Non-pigmented ciliary epithelial cell (primary cell): ENCODE measurements around the gene CAPNS1.
"Not testable (repeated sequence)": the region's sequence is repeated elsewhere in the genome, so short reads cannot be mapped to it uniquely, and the experiment has no call there.

ENCODE experiments used
- DNase-seq: peaks from one replicate; pipeline ENCODE4 v3.0.0-alpha.2; 2010; ENCODE audit warnings: low read depth

CAPNS1 gene

DNA sequence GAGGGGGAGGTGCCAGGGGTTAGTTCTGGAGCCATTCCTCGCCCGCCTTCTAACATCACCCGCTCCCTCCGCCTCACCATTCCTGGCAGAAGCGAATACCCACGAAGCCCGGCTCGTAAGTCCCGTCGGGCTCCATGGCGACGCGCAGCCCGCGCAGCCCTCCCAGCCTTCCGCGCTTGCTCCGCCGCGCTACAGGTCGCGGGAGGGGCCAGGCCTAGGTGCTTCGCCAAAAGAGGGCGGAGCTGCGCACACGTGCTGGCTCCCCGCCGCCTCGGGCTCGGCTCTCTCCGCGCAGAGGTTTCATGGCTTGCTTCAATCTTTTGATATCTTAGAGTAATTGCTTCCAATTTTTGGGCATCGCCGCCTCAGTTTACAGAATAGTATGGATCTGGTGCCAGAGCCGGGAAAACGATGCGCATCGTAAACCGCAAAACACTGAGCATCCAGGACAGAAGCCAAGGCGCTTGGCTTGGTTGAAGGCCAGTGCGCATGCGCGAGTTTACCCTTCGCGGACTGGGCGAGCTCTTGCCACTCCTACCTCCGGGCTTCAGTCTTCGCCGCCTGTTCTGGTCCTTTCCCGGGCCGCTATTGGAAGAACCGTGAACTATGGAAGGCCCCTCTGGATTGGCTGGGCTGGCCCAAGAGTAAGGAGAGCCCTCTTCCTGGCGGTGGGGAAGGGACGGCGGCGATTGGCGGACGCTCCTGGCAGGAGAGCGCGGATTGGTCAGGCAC, 25.0 kb upstream of the CAPNS1 start, which contains the start of gene POLR2I:
TSS of gene POLR2I (minus strand) at position 155 of the 732 bp plus-strand sequence. CDS start at position 136, 19 bp downstream.
- peak; percentile 99 for DNase-seq

DNA sequence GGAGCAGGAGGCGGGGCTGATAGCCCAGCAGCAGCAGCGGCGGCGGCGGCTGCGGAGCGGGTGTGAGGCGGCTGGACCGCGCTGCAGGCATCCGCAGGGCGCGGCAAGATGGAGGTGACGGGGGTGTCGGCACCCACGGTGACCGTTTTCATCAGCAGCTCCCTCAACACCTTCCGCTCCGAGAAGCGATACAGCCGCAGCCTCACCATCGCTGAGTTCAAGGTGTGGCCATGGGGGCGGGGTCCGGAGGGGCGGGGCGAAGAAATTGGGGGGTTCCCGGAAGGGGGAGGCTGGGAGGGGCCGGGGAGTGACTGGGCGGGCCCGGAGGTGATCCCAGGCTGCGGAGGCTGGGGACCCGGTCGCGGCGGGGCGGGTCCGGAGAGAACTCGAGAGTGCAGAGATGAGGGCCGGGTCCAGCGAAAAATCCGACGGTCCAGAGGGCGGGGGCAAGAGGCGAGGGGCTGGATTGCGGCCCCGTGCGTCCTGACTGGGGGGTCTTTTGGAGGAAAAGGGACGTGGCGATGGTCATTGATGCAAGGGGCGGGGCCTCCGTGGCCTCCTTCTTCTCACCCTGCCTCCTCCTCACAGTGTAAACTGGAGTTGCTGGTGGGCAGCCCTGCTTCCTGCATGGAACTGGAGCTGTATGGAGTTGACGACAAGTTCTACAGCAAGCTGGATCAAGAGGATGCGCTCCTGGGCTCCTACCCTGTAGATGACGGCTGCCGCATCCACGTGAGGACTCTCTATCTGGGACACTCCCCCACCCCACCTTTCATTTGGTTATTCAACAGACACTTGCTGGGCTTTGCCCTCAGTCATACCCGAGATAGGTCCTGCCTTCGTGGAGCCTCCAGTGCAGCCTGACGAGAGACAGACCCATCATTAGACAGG, 24.2 kb upstream of the CAPNS1 start, which contains the start of gene TBCB:
TSS of gene TBCB (plus strand) at position 16 of the 891 bp plus-strand sequence. CDS start at position 109, 93 bp downstream.
- DNase-seq, result no peak

DNA sequence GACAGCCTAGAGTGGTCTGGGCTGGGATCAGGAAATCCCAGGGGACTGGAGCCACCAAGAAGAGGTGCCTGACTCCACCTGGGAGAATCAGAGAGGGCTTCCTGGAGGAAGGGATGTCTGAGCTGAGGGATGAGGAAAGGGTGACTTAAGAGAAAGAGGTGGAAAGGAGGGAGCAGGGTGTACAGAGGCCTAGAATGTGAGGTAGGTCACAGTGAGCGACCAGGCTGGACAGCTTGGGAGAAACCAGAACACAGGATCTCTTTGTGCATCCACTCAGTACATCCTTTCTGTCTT, 23.6 kb upstream of the CAPNS1 start:
- no peak for DNase-seq

DNA sequence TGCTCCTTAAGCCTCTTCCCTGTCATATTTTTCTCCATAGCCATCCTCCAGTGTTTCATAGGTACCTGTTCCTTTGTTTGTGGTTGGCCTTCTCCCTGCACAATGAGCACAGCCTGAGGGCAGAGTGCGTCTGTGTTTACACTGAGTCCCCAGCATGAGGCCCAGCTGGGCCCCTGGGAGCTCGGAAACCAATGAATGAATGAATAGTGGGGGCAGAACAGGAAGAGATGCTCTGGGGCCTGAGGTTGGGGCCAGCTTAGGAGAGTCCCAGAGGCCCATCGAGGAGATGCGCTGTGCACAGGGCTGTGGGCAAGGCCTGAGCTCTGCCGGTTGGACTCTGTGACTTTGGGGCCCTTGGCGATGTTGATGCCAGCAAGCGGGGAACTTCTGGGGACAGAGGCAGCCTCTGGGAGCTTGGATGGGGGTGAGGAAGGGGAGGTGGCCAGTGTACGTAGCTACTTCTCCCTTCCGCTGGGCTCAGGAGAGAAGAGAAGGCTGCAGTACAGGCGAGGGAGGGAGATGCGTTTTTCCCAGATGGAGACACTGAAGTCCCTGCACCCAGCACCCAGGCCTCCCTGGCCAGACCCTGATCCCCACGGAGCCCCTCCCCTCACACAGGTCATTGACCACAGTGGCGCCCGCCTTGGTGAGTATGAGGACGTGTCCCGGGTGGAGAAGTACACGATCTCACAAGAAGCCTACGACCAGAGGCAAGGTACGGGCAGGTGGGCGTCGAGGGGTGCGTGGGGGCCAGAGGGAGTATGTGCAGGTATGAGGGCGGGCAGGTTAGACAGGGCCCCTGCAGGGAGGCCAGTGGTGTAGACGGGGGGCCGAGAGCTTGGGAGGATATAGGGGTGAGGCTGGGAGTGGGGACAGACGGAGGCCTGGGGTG, 19.5 kb upstream of the CAPNS1 start:
- no peak for DNase-seq

DNA sequence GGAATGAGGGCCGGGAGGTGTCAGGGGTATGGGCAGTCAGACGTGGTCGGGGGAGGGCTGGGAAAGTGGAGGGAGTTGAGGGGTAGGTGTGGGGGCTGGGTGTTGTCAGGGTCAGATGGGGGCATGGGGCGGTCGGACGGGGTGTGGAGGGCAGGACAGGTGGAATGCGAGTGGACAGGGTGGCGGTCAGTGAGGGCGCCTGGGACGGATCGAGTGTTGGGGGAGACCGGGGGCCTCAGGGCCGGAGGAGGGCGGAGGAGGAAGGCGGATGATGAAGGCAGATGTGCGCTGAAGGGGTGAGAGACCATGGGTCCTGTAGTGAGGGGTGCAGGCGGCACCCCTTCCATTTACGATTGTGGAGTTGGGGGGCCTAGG, 18.9 kb upstream of the CAPNS1 start:
- no peak for DNase-seq

DNA sequence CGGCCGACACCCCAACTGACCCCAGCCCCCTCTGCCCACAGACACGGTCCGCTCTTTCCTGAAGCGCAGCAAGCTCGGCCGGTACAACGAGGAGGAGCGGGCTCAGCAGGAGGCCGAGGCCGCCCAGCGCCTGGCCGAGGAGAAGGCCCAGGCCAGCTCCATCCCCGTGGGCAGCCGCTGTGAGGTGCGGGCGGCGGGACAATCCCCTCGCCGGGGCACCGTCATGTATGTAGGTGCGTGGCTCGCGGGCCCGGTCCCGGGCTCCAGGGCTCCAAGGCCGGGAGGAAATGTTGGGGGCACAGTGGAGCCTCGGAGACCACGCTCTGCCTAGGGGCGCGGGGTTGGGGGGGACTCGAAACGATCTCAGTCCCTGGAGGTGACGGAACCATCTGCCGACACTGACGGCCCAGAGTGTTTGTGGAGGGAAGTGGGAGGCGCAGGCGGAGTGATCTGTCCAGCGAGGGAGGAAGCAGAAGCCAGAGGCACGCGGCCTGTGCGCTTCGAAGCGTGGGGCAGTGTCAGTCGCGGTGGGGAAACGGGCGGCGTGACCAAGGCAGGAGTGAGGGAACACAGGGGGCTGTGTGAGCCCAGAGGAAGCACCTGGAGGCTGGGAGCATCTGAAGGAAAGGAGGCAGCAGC, 18.3 kb upstream of the CAPNS1 start:
- DNase-seq, result no peak

DNA sequence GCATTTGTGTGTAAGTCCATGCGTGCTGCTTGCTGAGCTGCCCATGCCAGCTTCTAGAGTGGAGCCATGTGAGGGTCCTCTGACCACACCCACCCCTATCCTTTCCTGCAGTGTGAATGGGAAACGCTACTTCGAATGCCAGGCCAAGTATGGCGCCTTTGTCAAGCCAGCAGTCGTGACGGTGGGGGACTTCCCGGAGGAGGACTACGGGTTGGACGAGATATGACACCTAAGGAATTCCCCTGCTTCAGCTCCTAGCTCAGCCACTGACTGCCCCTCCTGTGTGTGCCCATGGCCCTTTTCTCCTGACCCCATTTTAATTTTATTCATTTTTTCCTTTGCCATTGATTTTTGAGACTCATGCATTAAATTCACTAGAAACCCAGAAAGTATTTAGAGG, 14.3 kb upstream of the CAPNS1 start:
- DNase-seq, result no peak

DNA sequence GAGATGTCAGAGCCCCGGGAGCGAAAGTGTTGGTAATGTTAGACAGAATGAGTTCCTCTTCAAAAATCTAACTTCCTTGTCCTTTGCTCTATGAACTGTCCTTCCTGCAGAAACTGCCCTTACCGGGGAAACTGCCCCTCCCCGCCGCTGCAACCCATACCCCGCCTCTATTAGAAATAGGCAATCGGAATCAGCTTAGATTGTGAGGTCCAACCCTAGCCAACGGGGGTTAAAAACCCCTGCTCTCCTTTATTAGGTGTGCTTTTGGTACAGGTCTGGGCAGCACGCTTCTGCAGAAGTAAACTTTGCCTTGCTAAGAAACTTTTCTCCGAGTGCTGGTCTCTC, 11.5 kb upstream of the CAPNS1 start:
- no peak for DNase-seq

DNA sequence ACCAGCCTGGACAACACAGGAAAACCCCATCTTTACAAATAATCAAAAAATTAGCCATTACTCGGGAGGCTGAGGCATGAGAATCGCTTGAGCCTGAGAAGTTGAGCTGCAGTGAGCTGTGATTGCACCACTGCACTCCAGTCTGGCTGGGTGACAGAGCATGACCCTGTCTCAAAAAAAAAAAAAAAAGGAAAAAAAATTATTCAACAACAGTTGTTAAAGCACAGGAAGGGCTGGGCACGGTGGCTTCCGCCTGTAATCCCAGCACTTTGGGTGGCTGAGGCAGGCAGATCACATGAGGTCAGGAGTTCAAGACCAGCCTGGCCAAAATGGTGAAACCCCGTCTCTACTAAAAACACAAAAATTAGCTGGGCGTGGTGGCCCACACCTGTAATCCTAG, 8.6 kb upstream of the CAPNS1 start:
- DNase-seq, result not testable (repeated sequence)

DNA sequence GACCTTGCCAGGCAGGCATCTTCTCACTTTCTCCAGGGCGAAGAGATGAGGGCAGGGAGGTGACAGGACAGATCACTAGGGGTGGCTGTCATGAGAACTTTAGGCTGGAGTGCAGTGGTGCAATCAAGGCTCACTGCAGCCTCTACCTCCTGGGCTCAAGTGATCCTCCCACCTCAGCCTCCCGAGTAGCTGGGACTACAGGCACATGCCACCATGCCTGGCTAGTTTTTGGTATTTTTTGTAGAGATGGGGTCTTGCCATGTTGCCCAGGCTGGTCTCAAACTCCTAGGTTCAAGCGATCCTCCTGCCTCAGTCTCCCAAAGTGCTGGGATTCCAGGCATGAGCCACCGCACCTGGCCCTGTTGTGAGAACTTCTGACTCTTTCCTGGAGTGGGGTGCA, 5.0 kb upstream of the CAPNS1 start:
- DNase-seq, result not testable (repeated sequence)

DNA sequence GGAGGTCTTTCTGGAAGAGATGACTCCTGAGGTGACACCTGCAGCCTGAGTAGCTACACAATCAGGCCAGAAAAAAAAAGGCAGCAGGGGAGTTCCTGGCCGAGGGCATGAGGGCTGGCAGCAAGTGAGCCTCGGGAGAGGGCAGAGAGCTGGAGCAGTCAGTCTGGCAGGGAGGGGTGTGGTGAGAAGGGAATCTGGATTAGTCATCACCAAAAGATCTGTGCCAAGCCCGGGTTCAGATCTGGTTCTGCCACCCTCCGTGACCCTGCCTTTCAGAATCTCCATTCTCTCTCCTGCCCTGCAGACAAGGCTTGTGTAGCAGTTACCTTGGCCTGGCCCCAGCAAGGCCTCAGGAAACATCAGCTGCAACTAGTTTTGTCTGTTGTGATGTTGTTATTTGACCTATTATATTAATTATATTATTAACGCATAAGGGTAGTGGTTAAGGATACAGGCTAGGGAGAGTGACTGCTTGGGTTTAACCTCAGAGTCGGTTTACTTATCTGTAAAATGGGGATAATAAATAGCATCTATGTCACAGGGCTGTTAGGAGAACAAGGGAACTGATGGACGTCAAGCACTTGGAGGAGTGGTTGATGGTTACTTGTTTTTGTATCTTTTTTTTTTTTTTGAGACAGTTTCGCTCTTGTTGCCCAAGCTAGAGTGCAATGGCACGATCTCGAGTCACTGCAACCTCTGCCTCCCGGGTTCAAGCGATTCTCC, 2.7 kb upstream of the CAPNS1 start:
- no peak for DNase-seq

DNA sequence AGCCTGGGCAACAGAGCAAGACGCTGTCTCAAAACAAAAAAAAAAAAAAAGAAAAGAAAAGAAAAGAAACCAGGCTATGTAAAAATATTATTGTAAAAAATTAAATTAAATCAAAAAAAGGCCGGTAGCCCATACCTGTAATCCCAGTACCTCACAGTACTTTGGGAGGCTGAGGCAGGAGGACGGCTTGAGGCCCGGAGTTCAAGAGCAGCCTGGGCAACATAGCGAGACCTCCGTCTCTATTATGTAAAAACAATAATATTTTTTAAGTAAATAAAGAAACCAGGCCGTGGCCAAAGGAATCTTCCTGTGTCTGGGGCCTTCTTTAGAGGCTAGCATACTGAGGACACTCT, 770 bp upstream of the CAPNS1 start:
- no peak for DNase-seq

DNA sequence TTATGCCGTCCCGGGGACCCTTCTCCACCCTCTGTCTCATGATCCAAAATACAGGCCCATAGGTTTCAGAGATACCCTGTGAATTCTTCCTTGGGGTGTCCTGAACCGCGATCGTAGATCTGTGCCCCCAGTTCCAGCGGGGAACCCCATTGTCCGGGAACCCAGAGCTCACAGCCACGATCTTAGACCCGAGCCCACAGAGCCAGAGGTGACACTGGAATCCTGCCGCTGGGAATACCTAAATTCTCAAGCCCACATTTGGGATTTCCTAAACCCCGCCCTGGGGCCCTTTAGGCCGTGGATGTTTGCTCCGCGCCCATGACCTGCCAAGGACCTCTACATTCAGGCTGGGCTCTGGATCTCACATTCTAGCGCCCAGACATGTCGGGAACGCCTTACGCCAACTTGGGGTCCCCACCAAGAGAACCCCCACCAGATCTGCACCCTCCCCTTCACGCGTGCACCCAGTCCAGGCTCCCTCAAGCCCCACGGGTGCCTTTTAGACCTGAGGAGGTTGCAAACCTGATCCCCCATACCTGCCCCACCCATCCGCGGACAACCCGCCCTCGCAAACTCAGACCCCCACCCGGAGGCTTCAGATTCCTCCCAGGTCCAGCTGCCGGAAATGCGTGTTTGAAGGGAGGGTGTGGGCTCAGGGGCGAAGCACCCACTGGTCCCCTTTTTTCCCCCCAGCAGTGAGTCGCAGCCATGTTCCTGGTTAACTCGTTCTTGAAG, 605 bp downstream of the CAPNS1 start:
- DNase-seq, result no peak

DNA sequence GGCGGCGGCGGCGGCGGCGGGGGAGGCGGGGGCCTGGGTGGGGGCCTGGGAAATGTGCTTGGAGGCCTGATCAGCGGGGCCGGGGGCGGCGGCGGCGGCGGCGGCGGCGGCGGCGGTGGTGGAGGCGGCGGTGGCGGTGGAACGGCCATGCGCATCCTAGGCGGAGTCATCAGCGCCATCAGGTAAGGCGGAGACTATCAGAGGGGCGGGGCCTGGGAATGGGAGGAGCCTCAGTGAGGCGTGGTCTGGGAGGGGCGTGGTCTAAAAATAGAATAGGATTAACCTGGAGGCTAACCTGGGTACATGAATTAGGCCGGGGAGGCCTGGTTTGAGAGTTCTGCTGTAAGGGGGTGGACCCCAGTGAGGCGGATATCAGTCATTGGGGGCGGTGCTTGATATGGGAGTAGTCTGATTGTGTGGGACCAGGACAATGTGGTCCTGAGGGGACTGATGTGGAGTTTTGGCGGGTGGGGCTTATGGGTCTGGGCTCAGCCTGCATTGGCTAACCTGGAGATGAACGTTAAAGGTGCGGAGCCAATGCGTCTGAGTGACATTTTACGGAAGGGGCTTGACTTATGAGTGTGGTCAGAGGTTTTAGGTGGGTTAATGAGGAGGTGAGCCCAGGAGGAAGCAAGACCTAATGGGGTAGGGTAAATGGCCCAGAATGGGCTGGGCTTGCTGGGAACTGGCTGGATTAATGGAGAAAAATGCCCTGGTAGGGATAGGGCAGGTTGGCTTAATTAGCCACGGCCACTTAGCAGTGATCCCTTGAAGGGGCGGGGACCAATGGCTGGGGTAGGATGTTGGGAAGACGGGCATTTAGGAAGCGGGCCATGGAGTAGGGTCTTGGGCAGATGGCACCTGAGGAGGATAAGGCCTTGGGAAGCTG, 1.4 kb downstream of the CAPNS1 start:
- DNase-seq, result no peak

DNA sequence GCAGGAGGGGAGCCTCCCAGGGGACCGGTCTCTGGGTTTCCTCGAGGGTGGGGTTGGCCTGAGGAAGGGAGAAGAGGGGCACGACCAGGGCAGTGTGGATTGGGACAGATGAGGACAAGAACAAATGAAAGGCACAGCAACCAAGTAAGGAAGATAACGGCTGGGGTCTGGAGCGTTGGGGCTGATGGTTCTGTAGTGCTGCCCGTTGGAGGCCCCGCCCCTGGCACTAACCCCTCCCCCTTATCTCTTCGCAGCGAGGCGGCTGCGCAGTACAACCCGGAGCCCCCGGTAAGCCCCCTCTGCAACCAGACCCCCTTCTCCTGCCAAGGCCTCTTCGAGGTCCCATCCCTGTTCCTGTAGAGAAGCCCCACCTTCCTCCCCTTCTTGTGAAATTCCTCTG, 2.2 kb downstream of the CAPNS1 start:
- no peak for DNase-seq

DNA sequence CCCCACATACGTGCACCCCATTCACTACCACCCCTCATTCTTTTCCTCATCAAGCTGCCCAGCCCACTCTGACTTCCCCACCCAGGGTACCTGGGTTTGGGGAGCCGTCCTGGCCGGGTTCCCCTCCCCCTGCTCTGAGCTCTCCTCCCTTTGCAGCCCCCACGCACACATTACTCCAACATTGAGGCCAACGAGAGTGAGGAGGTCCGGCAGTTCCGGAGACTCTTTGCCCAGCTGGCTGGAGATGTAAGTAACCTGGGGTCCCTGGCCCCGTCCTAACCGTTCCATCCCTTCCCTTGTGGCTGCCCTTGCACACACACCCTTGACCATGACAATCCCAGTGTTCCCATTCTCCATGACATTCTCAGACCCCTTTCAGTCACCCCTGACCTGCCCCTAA, 2.6 kb downstream of the CAPNS1 start:
- no peak for DNase-seq

DNA sequence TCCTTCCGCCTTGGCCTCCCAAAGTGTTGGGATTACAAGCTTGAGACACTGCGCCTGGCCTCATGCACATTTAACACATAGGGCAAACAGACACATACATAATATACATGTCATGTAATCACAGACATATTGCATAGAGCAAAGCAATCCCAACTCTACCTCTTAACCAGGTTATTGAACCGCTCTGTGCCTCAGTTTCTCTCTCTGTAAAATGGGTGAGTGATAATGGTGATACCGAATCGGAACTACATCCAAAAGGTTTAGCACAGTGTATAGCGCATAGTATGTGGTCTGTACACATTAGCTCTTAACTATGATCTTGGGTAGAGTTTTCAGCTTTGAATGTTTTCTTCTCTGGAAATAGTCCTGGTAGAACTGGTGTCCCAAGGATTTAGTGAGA, 4.8 kb downstream of the CAPNS1 start:
- no peak for DNase-seq

DNA sequence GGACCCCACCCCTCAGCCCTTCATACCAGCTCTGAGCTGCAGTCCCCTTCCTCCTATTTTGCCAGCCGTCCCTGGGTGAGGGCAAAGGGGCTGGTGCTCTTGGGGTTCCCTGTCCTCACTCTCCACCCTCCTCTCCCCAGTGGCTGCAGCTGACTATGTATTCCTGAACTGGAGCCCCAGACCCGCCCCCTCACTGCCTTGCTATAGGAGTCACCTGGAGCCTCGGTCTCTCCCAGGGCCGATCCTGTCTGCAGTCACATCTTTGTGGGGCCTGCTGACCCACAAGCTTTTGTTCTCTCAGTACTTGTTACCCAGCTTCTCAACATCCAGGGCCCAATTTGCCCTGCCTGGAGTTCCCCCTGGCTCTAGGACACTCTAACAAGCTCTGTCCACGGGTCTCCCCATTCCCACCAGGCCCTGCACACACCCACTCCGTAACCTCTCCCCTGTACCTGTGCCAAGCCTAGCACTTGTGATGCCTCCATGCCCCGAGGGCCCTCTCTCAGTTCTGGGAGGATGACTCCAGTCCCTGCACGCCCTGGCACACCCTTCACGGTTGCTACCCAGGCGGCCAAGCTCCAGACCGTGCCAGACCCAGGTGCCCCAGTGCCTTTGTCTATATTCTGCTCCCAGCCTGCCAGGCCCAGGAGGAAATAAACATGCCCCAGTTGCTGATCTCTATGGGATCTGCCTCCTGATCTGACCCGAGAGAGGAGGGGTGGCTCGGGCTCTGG, 10.0 kb downstream of the CAPNS1 start:
- no peak for DNase-seq

DNA sequence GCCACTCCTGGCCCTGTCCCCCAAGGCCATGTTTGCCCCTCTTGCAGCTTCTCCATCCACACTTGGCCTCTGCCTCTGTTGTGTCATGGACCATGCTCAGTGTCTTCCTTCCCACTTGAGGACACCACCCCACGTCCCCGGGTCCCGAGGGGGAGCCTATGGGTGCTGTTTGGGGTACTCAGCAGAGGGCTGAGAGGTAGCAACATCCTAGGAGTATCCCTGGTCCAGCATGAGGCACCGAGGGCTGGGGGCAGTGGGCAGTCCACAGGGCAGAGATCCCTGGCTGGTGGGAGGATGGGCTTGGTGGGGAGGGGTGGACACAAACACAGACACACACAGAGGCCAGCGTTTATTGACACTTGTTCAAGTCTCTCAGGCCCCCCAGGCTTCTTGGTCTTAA, 10.7 kb downstream of the CAPNS1 start:
- no peak for DNase-seq
